ENCODE results near the gene PRIM2.
"Not testable (repeated sequence)": the region's sequence is repeated elsewhere in the genome, so short reads cannot be mapped to it uniquely, and the experiment has no call there.

Gene PRIM2, protein sequence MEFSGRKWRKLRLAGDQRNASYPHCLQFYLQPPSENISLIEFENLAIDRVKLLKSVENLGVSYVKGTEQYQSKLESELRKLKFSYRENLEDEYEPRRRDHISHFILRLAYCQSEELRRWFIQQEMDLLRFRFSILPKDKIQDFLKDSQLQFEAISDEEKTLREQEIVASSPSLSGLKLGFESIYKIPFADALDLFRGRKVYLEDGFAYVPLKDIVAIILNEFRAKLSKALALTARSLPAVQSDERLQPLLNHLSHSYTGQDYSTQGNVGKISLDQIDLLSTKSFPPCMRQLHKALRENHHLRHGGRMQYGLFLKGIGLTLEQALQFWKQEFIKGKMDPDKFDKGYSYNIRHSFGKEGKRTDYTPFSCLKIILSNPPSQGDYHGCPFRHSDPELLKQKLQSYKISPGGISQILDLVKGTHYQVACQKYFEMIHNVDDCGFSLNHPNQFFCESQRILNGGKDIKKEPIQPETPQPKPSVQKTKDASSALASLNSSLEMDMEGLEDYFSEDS

DNA sequence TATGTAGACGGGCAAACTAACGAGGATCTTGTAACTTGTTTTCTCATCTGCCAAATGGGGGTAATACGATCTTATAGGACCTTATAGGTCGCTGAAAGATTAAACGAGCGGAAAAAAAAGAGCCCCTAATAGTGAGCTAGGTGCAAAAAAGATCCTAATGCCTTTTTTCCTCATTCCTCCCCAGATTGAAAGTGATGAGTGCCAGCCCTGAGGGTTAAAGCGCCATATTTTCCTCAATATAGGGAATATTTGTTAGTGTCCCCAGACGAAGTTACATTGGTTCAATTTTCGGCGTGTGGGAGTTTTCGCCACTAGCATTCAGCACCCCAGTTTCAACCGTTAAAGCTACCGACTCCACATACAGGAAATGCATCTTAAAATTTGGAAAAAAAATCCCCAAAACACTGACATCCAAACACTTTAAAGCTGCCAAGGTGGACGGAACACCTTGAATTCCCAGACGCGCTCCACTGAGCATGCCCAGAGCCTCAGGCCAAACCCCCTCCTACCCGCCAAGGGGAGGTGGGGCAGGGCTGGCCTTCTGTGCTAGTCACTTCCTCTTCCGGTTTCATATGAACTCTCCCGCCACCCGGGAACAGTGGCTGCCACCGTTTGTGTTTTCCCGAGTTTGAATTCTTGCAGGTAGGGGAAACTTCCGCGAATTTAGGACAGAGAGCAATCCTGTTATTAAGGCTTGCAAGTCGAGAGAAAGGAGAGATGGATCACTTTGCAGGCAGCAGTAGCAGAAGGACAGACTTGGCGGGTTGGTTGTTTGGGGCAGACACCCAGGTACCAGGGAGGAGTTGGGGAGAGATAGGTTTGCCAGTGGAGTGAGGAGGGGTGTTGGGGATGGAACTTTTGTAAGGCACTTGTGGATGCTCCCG, at the start of gene PRIM2:
Gene PRIM2 (plus strand): TSS at position 571 of the 884 bp plus-strand sequence. CDS start 816 bp downstream, outside the sequence.
- peak; percentile 87 for DNase-seq

DNA sequence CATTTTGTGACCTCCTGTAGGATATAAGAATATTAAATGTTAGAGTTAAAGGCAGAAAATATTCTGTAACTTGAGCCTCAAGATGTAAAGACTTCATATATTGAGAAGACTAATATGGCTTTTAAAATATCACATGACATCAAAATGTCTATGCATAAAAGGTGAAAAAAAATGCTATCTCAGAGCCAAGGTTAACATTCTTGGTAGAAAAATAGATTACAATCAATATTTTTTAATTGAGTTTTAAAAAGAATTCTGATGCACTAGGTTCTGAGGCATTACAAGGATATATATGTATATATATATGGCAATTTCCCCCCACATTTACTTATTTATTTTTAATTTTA, 49.2 kb upstream of the PRIM2 start:
- no peak for DNase-seq

DNA sequence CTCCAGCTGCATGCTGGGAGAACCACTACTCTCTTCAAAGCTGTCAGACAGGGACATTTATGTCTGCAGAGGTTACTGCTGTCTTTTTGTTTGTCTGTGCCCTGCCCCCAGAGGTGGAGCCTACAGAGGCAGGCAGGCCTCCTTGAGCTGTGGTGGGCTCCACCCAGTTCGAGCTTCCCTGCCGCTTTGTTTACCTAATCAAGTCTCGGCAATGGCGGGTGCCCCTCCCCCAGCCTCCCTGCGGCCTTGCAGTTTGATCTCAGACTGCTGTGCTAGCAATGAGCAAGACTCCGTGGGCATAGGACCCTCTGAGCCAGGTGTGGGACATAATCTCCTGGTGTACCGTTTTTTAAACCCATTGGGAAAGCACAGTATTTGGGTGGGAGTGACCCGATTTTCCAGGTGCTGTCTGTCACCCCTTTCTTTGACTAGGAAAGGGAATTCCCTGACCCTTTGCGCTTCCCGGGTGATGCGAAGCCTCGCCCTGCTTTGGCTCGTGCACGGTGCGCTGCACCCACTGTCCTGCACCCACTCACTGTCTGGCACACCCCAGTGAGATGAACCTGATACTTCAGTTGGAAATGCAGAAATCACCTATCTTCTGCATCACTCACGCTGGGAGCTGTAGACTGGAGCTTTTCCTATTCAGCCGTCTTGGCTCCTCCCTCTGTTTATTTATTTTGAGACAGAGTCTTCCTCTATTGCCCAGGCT, 43.2 kb upstream of the PRIM2 start:
- DNase-seq, result not testable (repeated sequence)

DNA sequence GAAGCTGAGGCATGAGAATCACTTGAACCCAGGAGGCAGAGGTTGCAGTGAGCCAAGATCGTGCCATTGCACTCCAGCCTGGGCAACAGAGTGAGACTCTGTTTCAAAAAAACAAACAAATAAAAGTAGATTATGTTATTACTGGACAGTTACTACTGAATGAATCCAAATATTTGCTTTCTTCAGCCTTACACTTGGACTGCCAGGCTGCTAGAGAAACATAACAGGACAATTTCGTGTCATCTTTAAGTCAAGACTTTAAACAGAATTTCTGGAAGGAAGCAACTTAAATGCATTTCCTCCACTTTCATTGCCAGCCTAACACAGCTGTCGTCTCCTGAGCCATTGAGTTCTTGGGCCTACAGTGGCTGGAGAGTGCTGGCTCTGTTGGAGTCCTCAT, 42.0 kb upstream of the PRIM2 start:
- no peak for DNase-seq

DNA sequence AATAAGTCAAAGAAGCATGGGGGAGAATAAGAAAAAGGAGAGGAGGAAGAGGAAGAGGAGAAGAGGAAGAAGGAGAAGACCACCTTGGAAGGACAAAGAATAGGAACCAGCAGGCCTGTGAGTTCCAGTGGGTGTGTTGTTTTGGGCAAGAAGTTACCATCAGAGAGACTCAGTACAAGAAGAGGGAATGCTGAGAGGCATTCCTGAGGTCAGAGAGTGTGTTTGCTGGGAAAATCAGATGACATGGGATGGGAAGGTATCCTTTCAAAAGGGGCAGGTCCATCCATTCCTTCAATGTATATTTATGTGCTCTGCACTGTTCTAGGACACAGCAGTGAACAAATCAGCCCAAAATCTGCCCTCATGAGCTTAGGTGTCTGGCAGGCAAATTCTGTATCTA, 40.5 kb upstream of the PRIM2 start:
- no peak for DNase-seq

DNA sequence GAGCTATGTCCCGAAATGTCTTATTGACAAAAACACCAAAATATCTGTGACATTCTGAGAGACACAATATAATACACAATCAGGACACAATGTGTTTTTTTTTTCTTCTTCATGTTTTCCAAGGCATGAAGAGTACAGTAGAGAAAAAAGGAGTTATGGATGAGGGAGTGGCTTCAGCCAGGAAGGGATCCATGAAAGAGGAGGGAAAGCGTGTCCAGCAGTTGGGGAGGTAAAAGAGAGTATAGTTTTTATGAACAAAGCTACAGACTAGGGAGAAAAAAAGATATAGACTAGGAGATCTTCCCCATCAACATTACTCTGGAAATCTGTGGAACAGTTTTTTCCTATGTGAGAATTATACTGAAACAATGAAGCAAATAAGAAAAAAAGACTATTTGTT, 38.9 kb upstream of the PRIM2 start:
- no peak for DNase-seq

DNA sequence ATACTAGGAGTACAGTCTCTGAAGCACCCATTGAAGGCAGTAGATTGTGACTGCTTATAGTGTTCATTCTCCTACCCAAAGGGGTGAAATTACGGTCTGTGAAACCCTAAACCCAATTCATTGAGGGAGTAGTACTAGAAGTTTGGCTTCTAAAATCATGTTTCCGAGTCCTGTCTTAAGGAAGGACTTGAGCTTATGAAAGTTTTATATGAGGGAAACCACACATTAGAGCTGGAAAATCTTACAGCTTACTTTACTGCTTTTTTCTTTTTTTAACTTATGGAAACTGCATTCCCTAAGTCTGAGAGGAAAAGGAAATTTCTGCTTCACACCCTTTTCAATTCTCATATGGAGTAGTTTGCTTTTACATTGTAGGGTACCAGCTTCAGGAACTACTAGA, 38.4 kb upstream of the PRIM2 start:
- no peak for DNase-seq

DNA sequence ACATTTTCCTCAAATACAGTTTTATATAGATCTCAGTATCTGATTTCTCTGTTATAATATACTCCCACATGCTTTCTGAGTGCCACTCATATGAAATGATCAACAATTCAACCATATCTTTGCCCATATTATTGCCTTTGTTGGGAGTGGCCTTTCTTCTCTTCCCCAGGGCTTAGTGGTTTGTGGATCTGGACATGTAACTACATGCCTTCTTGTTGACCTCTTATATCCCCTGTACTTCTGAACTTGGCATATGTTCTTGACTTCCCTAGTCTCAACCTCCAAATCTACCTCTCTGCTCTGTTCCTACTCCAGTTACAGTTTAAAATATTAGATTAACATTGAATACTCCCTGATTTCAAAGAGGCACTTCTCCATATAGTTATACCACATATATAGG, 34.3 kb upstream of the PRIM2 start:
- no peak for DNase-seq

DNA sequence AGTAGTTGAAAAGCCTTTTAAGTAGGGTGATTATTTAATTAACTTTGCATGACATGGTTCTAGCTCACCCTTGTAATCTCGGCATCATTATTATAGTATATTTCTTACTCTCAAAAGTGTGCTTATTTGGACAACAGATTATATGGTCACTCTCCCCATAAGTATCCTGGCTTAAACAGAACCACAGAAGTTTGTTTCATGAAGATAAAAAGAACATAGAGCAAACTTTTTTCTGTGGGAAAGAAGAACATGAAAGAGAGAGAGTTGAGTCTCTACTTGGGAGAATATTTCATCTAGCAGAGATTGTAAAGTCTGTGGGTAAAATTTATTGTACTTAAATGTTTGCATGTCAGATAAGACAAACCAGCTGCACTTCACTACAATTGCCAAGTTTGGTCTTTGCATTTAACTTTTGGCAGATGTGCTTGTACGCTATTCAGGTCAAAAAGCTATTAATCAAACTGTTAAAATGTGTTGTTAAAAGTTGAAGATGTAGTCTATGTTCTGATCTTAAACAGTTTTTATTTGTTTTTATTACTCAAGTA, 33.4 kb upstream of the PRIM2 start:
- DNase-seq, result no peak

DNA sequence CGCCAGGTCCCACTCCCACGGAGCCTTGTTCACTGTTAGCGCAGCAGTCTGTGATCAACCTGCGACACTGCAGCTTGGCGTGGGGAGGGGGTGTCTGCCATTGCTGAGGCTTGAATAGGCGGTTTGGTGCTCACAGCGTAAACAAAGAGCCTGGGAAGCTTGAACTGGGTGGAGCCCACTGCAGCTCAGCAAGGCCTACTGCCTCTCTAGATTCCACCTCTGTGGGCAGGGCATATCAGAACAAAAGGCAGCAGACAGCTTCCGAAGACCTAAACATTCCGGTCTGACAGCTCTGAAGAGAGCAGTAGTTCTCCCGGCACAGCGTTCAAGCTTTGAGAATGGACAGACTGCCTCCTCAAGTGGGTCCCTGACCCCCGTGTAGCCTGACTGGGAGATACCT, 29.3 kb upstream of the PRIM2 start:
- DNase-seq, result not testable (repeated sequence)

DNA sequence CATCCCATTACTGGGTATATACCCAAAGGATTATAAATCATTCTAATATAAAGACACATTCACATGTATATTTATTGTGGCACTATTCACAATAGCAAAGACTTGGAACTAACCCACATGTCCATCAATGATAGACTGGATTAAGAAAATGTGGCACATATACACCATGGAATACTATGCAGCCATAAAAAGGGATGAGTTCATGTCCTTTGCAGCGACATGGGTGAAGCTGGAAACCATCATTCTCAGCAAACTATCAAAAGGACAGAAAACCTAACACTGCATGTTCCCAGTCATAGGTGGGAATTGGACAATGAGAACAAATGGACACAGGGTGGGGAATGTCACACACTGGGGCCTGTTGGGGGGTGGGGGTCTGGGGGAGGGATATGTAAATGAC, 24.0 kb upstream of the PRIM2 start:
- DNase-seq, result not testable (repeated sequence)

DNA sequence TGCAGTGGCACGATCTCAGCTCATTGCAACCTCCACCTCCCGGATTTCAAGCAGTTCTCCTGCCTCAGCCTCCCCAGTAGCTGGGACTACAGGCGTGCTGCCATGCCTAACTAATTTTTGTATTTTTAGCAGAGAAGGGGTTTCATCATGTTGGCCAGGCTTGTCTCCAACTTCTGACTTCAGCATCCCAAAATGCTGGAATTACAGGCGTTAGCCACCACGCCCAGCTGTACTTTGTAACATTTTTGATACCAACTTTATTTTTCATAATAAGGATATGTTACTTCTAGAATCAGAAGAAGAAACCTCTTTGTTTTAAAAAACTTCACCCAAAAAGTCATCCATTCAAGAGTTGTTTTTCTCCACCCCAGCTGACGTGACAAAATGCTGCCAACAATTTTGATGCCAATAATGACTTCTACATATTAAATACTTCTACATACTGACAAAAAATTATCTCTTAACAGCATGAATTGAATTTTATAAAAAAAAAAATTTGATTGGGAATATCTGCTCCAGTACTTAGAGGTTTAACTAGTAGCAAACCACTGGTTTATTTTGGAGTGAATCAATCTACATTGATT, 22.5 kb upstream of the PRIM2 start:
- no peak for DNase-seq

DNA sequence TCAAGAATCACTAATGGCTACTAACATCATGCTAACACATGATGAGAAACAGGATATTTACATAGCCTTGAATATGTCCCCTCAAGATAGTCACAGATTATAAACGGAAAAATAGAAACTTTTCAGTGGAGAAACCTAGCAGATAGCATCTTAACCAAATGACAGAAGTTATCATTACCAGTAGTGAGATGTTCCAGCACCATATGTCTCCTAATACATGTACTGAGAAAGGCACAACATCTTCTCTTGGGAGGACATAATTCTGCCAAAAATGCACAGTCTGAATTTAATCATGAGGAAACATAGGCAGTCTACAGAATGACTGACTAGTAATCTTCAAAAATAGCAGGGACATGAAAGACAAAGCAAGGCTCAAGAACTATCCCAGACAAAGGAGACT, 19.9 kb upstream of the PRIM2 start:
- DNase-seq, result no peak

DNA sequence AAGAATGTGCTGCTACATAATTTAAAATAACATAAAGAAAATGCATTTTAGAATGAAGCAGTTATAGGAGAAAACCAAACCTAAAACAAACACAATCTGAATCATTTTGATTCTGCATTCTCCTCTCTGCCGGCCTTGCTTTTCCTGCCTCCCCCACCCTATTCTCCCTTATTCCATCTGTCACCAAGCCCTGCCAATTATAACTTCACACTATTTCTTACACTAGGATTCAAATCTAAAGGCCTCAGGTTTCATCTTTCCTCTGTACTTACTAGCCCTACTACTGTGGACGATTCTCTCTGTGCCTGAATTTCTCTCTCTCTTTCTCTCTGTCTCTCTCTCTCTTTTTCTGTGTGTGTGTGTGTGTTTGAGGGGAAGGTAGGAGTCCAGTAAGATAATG, 18.7 kb upstream of the PRIM2 start:
- no peak for DNase-seq

DNA sequence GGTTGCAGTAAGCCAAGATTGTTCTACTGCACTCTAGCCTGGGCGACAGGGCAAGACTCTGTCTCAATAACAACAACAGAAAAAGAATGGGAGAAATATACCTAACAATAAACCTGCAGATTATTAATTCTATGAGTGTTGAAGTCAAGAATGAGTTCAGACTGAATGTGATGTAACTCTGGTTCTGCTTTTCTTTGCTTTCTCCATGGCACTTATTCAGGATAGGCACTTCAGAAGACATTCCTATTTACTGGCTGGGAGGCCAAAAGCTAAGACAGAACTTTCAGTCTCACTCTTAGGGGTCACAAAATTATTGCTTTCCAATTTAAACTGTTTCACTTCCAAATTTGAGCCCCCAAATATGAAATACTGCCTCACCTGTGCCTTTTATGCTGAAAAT, 15.7 kb upstream of the PRIM2 start:
- no peak for DNase-seq

DNA sequence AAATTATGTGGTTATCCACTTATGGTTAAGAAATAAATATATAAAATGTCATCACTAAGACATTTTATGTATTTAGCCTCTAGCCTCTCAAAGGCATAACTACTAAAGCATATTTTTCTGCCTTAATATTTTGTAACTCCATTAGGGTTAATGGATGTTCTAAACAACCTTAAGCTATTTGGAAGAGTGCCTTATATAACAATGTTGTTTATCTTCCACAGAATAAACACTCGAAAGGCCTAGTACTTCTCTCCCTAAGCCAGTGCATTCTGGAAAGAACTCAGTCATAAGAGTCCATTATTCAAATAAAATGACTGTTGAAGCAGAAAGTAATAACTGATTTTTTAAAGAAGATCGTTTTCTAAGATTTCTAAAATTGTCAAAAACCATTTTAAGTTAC, 15.0 kb upstream of the PRIM2 start:
- DNase-seq, result no peak

DNA sequence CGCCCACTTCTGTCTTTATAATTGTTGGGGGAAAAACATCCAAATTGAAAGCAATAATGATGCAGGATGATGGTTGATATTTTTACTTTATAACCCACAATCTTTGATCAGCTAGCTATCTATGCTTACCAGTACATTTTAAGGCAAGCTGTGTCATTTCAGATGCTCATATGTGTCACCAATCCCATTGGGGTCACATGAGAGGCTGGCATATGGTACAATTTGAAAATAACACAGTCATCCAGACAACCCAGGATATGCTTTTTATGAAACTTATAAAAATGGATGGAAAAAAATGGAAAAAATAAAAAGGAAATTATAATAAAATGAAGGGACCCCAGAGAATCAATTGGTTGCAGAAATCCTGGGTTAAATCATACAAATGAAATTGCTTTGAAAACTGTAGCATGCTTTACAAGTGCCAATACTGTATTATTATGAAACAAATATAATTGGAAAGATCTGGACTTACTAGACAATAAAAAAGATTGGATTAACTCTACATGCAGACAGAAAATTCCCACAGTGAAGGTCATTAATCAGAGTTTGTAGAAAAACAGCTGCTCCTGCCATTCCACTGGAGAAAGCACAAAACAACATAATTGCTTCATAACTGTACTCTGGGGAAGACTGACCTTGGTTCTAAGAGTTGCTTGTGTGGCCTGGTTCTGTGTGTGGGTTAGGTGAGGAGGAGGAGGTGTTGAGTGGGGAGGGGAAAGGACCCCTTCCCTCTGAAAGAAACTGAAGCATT, 13.3 kb upstream of the PRIM2 start:
- no peak for DNase-seq

DNA sequence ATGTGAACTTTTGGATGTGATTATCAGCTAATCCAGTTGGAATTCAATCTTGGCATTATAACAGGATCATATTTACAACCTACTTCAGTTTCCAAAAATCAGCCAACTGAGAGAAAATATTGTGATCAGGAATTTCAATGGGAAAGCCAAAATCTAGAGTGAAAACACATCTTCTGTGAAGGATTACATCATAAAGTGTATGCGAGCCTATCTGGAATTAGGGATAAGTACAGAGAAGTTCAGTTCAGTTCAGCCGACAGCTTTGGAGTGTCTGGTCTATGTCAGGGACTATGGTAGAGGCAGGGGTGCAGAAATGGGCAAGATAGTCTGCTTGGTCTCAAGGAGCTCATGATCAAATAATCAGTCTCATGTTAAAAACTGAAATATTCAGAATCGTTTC, 12.3 kb upstream of the PRIM2 start:
- no peak for DNase-seq

DNA sequence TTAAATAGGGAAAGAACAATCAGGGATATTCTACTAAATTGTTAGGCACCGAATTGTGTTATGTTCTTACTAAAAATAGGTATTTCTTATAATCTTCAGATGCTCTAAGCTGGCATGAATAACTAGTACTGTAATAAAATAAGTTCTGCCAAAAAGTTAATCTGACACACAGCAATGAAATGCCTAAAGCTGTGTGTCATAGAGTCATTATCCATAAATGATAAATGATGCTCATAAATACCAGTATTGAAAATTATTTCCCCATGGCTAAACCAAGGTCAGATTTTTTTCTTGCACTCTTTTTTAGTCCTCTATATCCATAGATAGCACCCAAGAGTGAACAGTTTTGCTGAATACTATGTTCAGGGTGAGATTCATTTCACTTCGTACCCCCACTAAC, 11.7 kb upstream of the PRIM2 start:
- no peak for DNase-seq

DNA sequence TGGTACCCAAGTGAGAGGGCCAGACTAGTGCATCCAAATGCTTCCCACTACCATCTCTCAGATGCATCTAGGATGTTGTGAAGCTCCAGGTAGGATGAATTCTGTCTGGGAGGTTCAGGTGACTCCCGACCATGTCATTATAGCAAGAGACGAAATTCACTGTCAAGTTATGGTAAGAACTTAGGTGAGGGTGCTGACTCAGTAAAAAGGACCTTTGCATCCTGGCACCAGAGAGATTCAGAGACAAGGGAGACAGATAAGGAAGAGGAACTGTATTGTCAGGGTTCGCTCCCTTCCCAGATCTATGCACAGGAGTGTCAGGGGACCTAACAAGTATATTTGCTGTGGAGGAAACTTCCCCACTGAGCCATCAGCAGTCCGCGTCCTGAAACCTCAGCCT, 11.2 kb upstream of the PRIM2 start:
- DNase-seq, result no peak

DNA sequence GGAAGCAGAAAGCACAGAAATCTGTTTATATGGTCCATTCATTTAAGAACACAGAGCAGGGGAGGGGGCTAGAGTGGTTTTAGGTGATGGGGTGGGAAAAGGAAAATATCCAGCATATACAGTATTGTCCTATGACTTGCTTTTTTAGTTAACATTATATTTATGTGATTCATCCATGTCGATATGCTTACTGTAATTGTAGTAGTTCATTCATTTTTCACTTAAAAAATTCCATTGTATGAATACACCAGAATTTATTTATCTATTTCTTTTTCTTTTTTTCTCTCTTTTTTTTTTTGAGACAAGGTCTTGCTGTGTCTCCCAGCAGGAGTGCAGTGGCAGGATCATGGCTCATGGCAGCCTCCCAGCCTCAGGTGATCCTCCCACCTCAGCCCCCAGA, 9.6 kb upstream of the PRIM2 start:
- DNase-seq, result no peak

DNA sequence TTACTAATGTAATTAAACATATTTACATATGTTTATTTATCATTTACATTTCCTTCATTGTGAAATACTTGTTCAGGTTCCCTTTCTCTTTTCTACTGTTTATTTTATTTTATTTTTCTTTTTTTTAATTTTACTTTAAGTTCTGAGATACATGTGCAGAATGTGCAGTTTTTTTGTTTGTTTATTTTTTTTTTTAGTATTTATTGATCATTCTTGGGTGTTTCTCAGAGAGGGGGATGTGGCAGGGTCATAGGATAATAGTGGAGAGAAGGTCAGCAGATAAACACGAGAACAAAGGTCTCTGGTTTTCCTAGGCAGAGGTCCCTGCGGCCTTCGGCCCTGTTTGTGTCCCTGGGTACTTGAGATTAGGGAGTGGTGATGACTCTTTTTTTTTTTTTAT, 8.7 kb upstream of the PRIM2 start:
- not testable (repeated sequence) for DNase-seq
